CD4-positive, alpha-beta T cell treated with Interleukin-6 for 4 hours (primary cell): ENCODE measurements around the gene ASIC4.

ENCODE experiments used
- DNase-seq: peaks from one replicate; pipeline ENCODE4 v3.0.0-alpha.2; 2020; ENCODE audit warnings: mixed read lengths

ASIC4 gene

GRCh38 chr2:219516888-219517287 is 2.6 kb downstream of the ASIC4 start:
- no peak for DNase-seq

GRCh38 chr2:219517954-219518778 is 3.9 kb downstream of the ASIC4 start:
- DNase-seq = no peak

- no peak for DNase-seq
Measured at GRCh38 chr2:219519526-219519916, 5.2 kb downstream of the ASIC4 start.

- DNase-seq = no peak
Measured at GRCh38 chr2:219520079-219520478, 5.8 kb downstream of the ASIC4 start.

GRCh38 chr2:219521066-219521880 is 7.0 kb downstream of the ASIC4 start:
- DNase-seq = no peak

- no peak for DNase-seq
Measured at GRCh38 chr2:219522111-219523030, 8.1 kb downstream of the ASIC4 start.

- no peak for DNase-seq
Measured at GRCh38 chr2:219523031-219523671, 8.9 kb downstream of the ASIC4 start.

- DNase-seq = no peak
Measured at GRCh38 chr2:219524817-219525216, 10.5 kb downstream of the ASIC4 start.

- no peak for DNase-seq
Measured at GRCh38 chr2:219525533-219526232, 11.4 kb downstream of the ASIC4 start.

- no peak for DNase-seq
Measured at GRCh38 chr2:219526320-219527075, 12.2 kb downstream of the ASIC4 start.

- no peak for DNase-seq
Measured at GRCh38 chr2:219527076-219527394, 12.8 kb downstream of the ASIC4 start.

- no peak for DNase-seq
Measured at GRCh38 chr2:219527472-219527871, 13.2 kb downstream of the ASIC4 start.

- peak; percentile 90 for DNase-seq
Measured at GRCh38 chr2:219530048-219530963, 16.0 kb downstream of the ASIC4 start.

GRCh38 chr2:219531639-219532377 is 17.5 kb downstream of the ASIC4 start:
- no peak for DNase-seq

- DNase-seq = no peak
Measured at GRCh38 chr2:219532378-219532649, 18.0 kb downstream of the ASIC4 start.

GRCh38 chr2:219533930-219534661 is 19.8 kb downstream of the ASIC4 start:
- DNase-seq = no peak

- DNase-seq = no peak
Measured at GRCh38 chr2:219536425-219536824, 22.1 kb downstream of the ASIC4 start.

GRCh38 chr2:219536967-219537366 is 22.7 kb downstream of the ASIC4 start:
- no peak for DNase-seq
